ENCODE data around the gene CD320. TPM values are rescaled to one million over a fixed set of nuclear protein-coding genes. Genes with fewer than 3 reads are reported as not detected.
"Not testable (repeated sequence)": the region's sequence is repeated elsewhere in the genome, so short reads cannot be mapped to it uniquely, and the experiment has no call there.

Gene CD320
- total RNA-seq (10 to 100 TPM; 29.6 to 29.7 TPM), polyA plus RNA-seq (10 to 100 TPM; 50.3 to 53.5 TPM)

- peaks cover 6% of the 10 kb centered on the region for H3K36me3 ChIP-seq (ENCODE audit: insufficient read depth, low read length)
- H3K4me3 Mint-ChIP-seq = peak within 1 kb of the TSS; percentile 91 to 95 (median 92)
- H3K36me3 Mint-ChIP-seq = peaks cover 0 to 21% of the 10 kb centered on the region in 2 donors
- peak within 1 kb of the TSS; percentile 71 to 97 for H3K4me3 ChIP-seq (ENCODE audit: low read length in 2 of 2)
- intact Hi-C loops (cut with micrococcal nuclease) = loop anchor here (1.0 to 10.0 kb wide), 3 partner anchors 13 to 1113 kb away; partner anchors contain the start of genes HNRNPM, NDUFA7 and RPS28
- peaks cover 12 to 43% (median 28%) of the 10 kb centered on the region in 4 donors for H3K4me1 Mint-ChIP-seq
- H3K4me1 ChIP-seq (ENCODE audit: insufficient read depth, low read length) = peaks cover 39% of the 10 kb centered on the region
- no peaks in the 10 kb centered on the region for H3K27me3 Mint-ChIP-seq
- ChIA-PET POLR2A (ENCODE audit: partially characterized antibody) (interaction anchor here (1.4 to 3.6 kb wide), 3 partner anchors 9 to 36 kb away, joined by 3 to 14 read pairs (median 5); partner anchors contain the start of genes NDUFA7 and RPS28), CTCF (ENCODE audit: partially characterized antibody) (interaction anchor here (2.1 kb wide), 1 partner anchor 39 kb away, joined by 7 read pairs; no protein-coding TSS in a partner anchor)
- peak; percentile 88 to 90 (median 89) for DNase-seq
- peak within 1 kb of the TSS; percentile 89 to 99 (median 96) for H3K27ac Mint-ChIP-seq
- no peaks in the 10 kb centered on the region for H3K27me3 ChIP-seq (ENCODE audit: insufficient read depth, low read length)
- no peaks in the 10 kb centered on the region for H3K9me3 Mint-ChIP-seq
- no peaks in the 10 kb centered on the region for H3K9me3 ChIP-seq (ENCODE audit: control insufficient read depth in 1 of 2, low read length in 2 of 2)
- peak within 1 kb of the TSS; percentile 74 for H3K27ac ChIP-seq (ENCODE audit: low read depth, low read length)
Measured at GRCh38 chr19:8307965-8308866, at the start of gene CD320. TSS of gene CD320 (minus strand) at chr19:8308358. CDS start at chr19:8308290, 68 bp downstream.

- peaks cover 5 to 10% of the 10 kb centered on the region in 2 donors for H3K27me3 Mint-ChIP-seq
- Histone ChIP-seq H3K4me3 (ENCODE audit: low read length in 2 of 2) (no peak overlapping the region), H3K9me3 (ENCODE audit: control insufficient read depth in 1 of 2, low read length in 2 of 2) (no peaks in the 10 kb centered on the region), H3K27ac (ENCODE audit: low read depth, low read length) (no peak overlapping the region), H3K4me1 (ENCODE audit: insufficient read depth, low read length) (no peaks in the 10 kb centered on the region), H3K27me3 (ENCODE audit: insufficient read depth, low read length) (no peaks in the 10 kb centered on the region), H3K36me3 (ENCODE audit: insufficient read depth, low read length) (no peaks in the 10 kb centered on the region)
- ChIA-PET POLR2A (ENCODE audit: partially characterized antibody) (no interaction called here), CTCF (ENCODE audit: partially characterized antibody) (no interaction called here)
- no peaks in the 10 kb centered on the region for H3K36me3 Mint-ChIP-seq
- peaks cover 2 to 6% (median 3%) of the 10 kb centered on the region in 4 donors for H3K4me1 Mint-ChIP-seq
- DNase-seq = no peak
- no peak overlapping the region for H3K27ac Mint-ChIP-seq
- H3K4me3 Mint-ChIP-seq = no peak overlapping the region
- intact Hi-C loops (cut with micrococcal nuclease) = no loop called here
- peaks cover 0 to 3% (median 0%) of the 10 kb centered on the region in 8 donors for H3K9me3 Mint-ChIP-seq
Measured at GRCh38 chr19:8357007-8357521, 48.9 kb upstream of the CD320 start.

GRCh38 chr19:8355631-8356402 lies 47.7 kb upstream of the CD320 start:
- no peak overlapping the region for H3K27ac Mint-ChIP-seq
- H3K27me3 Mint-ChIP-seq = peaks cover 6 to 11% of the 10 kb centered on the region in 2 donors
- ChIA-PET CTCF (ENCODE audit: partially characterized antibody) (interaction anchor here (0.8 to 5.1 kb wide), 10 partner anchors 10 to 286 kb away, joined by 3 to 76 read pairs (median 15); partner anchors contain the start of genes KANK3 and MYO1F), POLR2A (ENCODE audit: partially characterized antibody) (no interaction called here)
- Histone ChIP-seq H3K4me3 (ENCODE audit: low read length in 2 of 2) (no peak overlapping the region), H3K36me3 (ENCODE audit: insufficient read depth, low read length) (no peaks in the 10 kb centered on the region), H3K27me3 (ENCODE audit: insufficient read depth, low read length) (no peaks in the 10 kb centered on the region), H3K27ac (ENCODE audit: low read depth, low read length) (no peak overlapping the region), H3K4me1 (ENCODE audit: insufficient read depth, low read length) (no peaks in the 10 kb centered on the region), H3K9me3 (ENCODE audit: control insufficient read depth in 1 of 2, low read length in 2 of 2) (no peaks in the 10 kb centered on the region)
- intact Hi-C loops (cut with micrococcal nuclease) = loop anchor here (2.0 kb wide), 1 partner anchor 225 kb away; no protein-coding TSS in a partner anchor
- no peak for DNase-seq
- H3K4me3 Mint-ChIP-seq = peak overlapping the region in 1 of 8 donors; percentile 1
- H3K36me3 Mint-ChIP-seq = no peaks in the 10 kb centered on the region
- H3K9me3 Mint-ChIP-seq = peaks cover 0 to 3% (median 0%) of the 10 kb centered on the region in 8 donors
- H3K4me1 Mint-ChIP-seq = peaks cover 0 to 5% (median 2%) of the 10 kb centered on the region in 4 donors

- H3K27me3 Mint-ChIP-seq = peaks cover 11 to 12% of the 10 kb centered on the region in 2 donors
- ChIA-PET POLR2A (ENCODE audit: partially characterized antibody) (interaction anchor here (0.6 to 2.2 kb wide), 3 partner anchors 10 to 118 kb away, joined by 3 to 10 read pairs (median 3); partner anchors contain the start of gene KANK3), CTCF (ENCODE audit: partially characterized antibody) (interaction anchor here (0.7 to 5.1 kb wide), 22 partner anchors 10 to 292 kb away, joined by 3 to 76 read pairs (median 8); partner anchors contain the start of genes KANK3, MARCHF2 and MYO1F)
- H3K27ac Mint-ChIP-seq; DNase-seq; H3K36me3 ChIP-seq (ENCODE audit: insufficient read depth, low read length); H3K9me3 Mint-ChIP-seq; H3K9me3 ChIP-seq (ENCODE audit: control insufficient read depth in 1 of 2, low read length in 2 of 2); H3K27ac ChIP-seq (ENCODE audit: low read depth, low read length); H3K36me3 Mint-ChIP-seq; H3K4me3 Mint-ChIP-seq; H3K4me1 ChIP-seq (ENCODE audit: insufficient read depth, low read length); H3K4me1 Mint-ChIP-seq; H3K4me3 ChIP-seq (ENCODE audit: low read length in 2 of 2); H3K27me3 ChIP-seq (ENCODE audit: insufficient read depth, low read length): not testable (repeated sequence)
- intact Hi-C loops (cut with micrococcal nuclease) = loop anchor here (5.0 kb wide), 1 partner anchor 154 kb away; no protein-coding TSS in a partner anchor
Measured at GRCh38 chr19:8352845-8353244, 44.7 kb upstream of the CD320 start.

GRCh38 chr19:8352134-8352827 lies 44.1 kb upstream of the CD320 start:
- Histone ChIP-seq H3K27ac (ENCODE audit: low read depth, low read length) (no peak overlapping the region), H3K27me3 (ENCODE audit: insufficient read depth, low read length) (no peaks in the 10 kb centered on the region), H3K4me3 (ENCODE audit: low read length in 2 of 2) (no peak overlapping the region), H3K4me1 (ENCODE audit: insufficient read depth, low read length) (no peaks in the 10 kb centered on the region), H3K9me3 (ENCODE audit: control insufficient read depth in 1 of 2, low read length in 2 of 2) (no peaks in the 10 kb centered on the region), H3K36me3 (ENCODE audit: insufficient read depth, low read length) (no peaks in the 10 kb centered on the region)
- POLR2A ChIA-PET (ENCODE audit: partially characterized antibody) = interaction anchor here (0.6 to 2.2 kb wide), 2 partner anchors 9 to 119 kb away, joined by 3 to 10 read pairs; partner anchors contain the start of gene KANK3
- no peak overlapping the region for H3K4me3 Mint-ChIP-seq
- CTCF ChIA-PET (ENCODE audit: partially characterized antibody) = interaction anchor here (0.8 to 5.1 kb wide), 15 partner anchors 10 to 290 kb away, joined by 3 to 76 read pairs (median 9); partner anchors contain the start of genes KANK3, MARCHF2 and MYO1F
- H3K36me3 Mint-ChIP-seq = no peaks in the 10 kb centered on the region
- intact Hi-C loops (cut with micrococcal nuclease) = loop anchor here (5.0 kb wide), 1 partner anchor 155 kb away; no protein-coding TSS in a partner anchor
- peaks cover 0 to 3% (median 0%) of the 10 kb centered on the region in 8 donors for H3K9me3 Mint-ChIP-seq
- H3K4me1 Mint-ChIP-seq = peaks cover 0 to 5% (median 2%) of the 10 kb centered on the region in 4 donors
- H3K27me3 Mint-ChIP-seq = peaks cover 11 to 12% of the 10 kb centered on the region in 2 donors
- no peak for DNase-seq
- no peak overlapping the region for H3K27ac Mint-ChIP-seq

- H3K27ac ChIP-seq (ENCODE audit: low read depth, low read length); H3K36me3 ChIP-seq (ENCODE audit: insufficient read depth, low read length); H3K9me3 Mint-ChIP-seq; H3K36me3 Mint-ChIP-seq; H3K4me3 ChIP-seq (ENCODE audit: low read length in 2 of 2); H3K4me1 Mint-ChIP-seq; H3K27me3 ChIP-seq (ENCODE audit: insufficient read depth, low read length); H3K4me1 ChIP-seq (ENCODE audit: insufficient read depth, low read length); DNase-seq; H3K9me3 ChIP-seq (ENCODE audit: control insufficient read depth in 1 of 2, low read length in 2 of 2); H3K4me3 Mint-ChIP-seq: not testable (repeated sequence)
- intact Hi-C loops (cut with micrococcal nuclease) = loop anchor here (5.0 kb wide), 1 partner anchor 158 kb away; no protein-coding TSS in a partner anchor
- Mint-ChIP-seq H3K27ac (peak overlapping the region in 1 of 7 donors; percentile 79), H3K27me3 (peaks cover 11 to 13% of the 10 kb centered on the region in 2 donors)
- ChIA-PET CTCF (ENCODE audit: partially characterized antibody) (interaction anchor here (0.6 kb wide), 1 partner anchor 783 kb away, joined by 3 read pairs; no protein-coding TSS in a partner anchor), POLR2A (ENCODE audit: partially characterized antibody) (interaction anchor here (0.6 kb wide), 1 partner anchor 224 kb away, joined by 3 read pairs; no protein-coding TSS in a partner anchor)
Measured at GRCh38 chr19:8349629-8350372, 41.6 kb upstream of the CD320 start.

Measured in CD4-positive, alpha-beta memory T cell (primary cell).